ENCODE measurements around the gene UNC79. TPM values are rescaled to one million over a fixed set of nuclear protein-coding genes. Genes with fewer than 3 reads are reported as not detected.
"Not testable (repeated sequence)": the region's sequence is repeated elsewhere in the genome, so short reads cannot be mapped to it uniquely, and the experiment has no call there.

UNC79 gene
- total RNA-seq, 4 donors from 2014 or later: 0.13 to 0.16 (median 0.15) TPM; not detected in 1

DNA sequence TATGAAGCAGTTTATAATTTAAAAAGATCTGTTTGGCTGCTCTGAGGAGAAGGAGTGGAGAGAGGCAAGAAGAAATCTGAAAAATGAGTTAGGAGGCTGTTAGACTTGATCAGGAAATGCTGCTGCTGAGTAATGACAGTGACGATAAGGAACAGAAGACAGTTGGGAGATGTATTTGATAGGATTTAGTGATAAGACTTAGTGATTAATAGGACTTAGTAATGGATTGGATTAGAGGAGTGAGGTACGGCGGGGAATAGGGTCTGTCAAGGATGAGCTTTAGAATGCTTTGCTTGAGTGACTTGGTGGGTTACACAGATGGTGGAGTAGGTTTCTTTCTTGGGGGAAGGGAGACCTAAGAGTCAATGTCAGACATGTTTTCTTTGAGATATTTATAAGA is 31.7 kb downstream of the UNC79 start:
- Histone ChIP-seq H3K4me3 (no peak overlapping the region), H3K27ac (no peak overlapping the region), H3K36me3 (no peaks in the 10 kb centered on the region), H3K27me3 (no peaks in the 10 kb centered on the region), H3K4me1 (no peaks in the 10 kb centered on the region), H3K9me3 (no peaks in the 10 kb centered on the region)
- WGBS, 2 donors (ENCODE audit: low coverage in 1 of 2): 38 to 45% methylated on average over 3 of the region's 3 CpGs
- TF ChIP-seq, protein P1, sequence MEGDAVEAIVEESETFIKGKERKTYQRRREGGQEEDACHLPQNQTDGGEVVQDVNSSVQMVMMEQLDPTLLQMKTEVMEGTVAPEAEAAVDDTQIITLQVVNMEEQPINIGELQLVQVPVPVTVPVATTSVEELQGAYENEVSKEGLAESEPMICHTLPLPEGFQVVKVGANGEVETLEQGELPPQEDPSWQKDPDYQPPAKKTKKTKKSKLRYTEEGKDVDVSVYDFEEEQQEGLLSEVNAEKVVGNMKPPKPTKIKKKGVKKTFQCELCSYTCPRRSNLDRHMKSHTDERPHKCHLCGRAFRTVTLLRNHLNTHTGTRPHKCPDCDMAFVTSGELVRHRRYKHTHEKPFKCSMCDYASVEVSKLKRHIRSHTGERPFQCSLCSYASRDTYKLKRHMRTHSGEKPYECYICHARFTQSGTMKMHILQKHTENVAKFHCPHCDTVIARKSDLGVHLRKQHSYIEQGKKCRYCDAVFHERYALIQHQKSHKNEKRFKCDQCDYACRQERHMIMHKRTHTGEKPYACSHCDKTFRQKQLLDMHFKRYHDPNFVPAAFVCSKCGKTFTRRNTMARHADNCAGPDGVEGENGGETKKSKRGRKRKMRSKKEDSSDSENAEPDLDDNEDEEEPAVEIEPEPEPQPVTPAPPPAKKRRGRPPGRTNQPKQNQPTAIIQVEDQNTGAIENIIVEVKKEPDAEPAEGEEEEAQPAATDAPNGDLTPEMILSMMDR (IDR thresholded peaks at IDR 0.05): no peak
- no peak for ATAC-seq

DNA sequence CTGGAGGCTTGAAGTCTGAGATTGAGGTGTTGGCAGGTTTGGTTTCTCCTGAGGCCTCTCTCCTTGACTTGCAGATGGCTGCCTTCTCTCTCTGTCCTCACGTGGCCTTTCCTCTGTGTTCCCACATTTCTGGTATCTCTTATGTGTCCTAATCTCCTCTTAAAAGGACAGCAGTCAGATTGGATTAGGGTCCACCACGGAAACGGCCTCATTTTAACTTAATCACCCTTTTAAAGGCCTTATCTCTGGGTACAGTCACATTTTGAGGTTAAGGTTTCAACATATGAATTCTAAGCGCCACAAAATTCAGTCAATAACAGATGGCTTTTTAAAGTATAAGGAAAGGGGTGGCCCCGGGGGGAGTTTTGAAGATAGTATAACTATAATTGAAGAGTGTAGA is 33.5 kb downstream of the UNC79 start:
- no peaks in the 10 kb centered on the region for H3K4me1 ChIP-seq
- no peaks in the 10 kb centered on the region for H3K27me3 ChIP-seq

DNA sequence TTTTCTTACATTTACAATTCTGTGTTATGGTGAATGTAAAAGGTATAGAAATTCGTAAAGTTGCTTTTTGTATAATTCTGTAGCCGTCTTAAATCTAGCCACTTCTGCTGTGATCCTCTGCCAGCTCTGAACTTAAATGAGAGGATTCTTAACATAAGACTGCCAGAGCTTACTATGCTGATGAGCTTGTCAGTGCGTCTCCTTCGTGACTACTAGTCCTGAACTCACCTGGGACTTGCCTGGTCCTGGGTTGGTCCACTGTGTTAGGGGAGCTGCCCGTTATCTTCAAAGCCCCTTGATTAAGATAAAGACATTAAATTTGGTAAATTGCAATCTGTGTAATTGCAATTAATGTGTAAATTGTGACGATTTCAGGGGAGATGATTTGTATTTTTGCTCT is 44.7 kb downstream of the UNC79 start:
- Histone ChIP-seq H3K27me3 (no peaks in the 10 kb centered on the region), H3K4me3 (no peak overlapping the region), H3K9me3 (no peaks in the 10 kb centered on the region), H3K36me3 (no peaks in the 10 kb centered on the region), H3K4me1 (no peaks in the 10 kb centered on the region), H3K27ac (no peak overlapping the region)
- WGBS, 2 donors (ENCODE audit: low coverage in 1 of 2): 70 to 74% methylated on average over 4 to 6 of the region's 6 CpGs
- no peak for TF ChIP-seq EP300 (IDR thresholded peaks at IDR 0.05)
- TF ChIP-seq POLR2A (IDR thresholded peaks at IDR 0.05): no peak
- TF ChIP-seq, protein P1 (IDR thresholded peaks at IDR 0.05): no peak
- no peak for TF ChIP-seq POLR2AphosphoS5 (IDR thresholded peaks at IDR 0.05)
- ATAC-seq: no peak

More for the DNA sequence above, 33.5 kb downstream of the UNC79 start:
- Histone ChIP-seq H3K27ac (no peak overlapping the region), H3K9me3 (no peaks in the 10 kb centered on the region), H3K36me3 (no peaks in the 10 kb centered on the region), H3K4me3 (no peak overlapping the region)
- 19 to 55% methylated on average over 3 to 5 of the region's 5 CpGs for WGBS, 2 donors (ENCODE audit: low coverage in 1 of 2)
- no peak for ATAC-seq
- TF ChIP-seq EP300 (IDR thresholded peaks at IDR 0.05): no peak
- TF ChIP-seq POLR2A (IDR thresholded peaks at IDR 0.05): no peak
- TF ChIP-seq POLR2AphosphoS5 (IDR thresholded peaks at IDR 0.05): no peak
- TF ChIP-seq, protein P1 (IDR thresholded peaks at IDR 0.05): no peak

DNA sequence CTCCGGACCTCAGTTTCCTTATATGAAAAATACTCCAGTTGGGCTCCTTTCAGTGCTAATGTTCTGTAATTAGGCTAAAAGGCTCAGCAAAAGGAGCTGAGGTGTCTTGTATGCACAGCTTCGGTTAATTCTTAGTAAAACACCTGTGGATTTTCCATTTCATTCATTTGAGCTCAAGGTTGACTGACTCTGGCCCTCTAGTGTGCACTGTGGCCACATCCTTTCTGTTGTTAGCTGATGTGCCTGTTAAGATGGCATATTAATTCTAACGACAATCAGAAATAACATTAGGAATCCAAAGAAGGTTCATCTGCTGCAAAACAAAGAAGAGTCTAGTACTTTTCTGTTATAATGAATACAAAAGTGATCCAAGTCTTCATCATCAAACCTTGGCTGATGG is 45.6 kb downstream of the UNC79 start:
- no peak for TF ChIP-seq EP300 (IDR thresholded peaks at IDR 0.05)
- no peaks in the 10 kb centered on the region for H3K36me3 ChIP-seq
- no peaks in the 10 kb centered on the region for H3K4me1 ChIP-seq
- H3K9me3 ChIP-seq: no peaks in the 10 kb centered on the region
- H3K27me3 ChIP-seq: no peaks in the 10 kb centered on the region
- no peak for ATAC-seq
- no peak overlapping the region for H3K27ac ChIP-seq
- H3K4me3 ChIP-seq: no peak overlapping the region
- WGBS, 2 donors (ENCODE audit: low coverage in 1 of 2): 94 to 96% methylated on average over 3 of the region's 3 CpGs

DNA sequence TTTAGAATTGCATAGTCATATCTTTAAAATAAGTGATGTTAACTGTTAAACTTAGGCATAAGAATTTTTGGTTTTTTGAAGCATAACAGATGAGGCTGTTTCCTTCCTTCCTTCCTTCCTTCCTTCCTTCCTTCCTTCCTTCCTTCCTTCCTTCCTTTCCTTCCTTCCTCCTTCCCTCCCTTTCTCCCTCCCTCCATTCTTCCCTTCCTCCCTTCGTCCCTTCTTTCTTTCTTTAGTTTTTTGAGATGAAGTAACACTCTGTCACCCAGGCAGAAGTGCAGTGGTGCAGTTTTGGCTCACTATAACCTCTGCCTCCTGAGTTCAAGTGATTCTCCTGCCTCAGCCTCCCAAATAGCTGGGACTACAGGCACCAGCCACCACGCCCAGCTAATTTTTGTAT is 48.3 kb downstream of the UNC79 start:
- not testable (repeated sequence) for ATAC-seq, H3K27me3 ChIP-seq, H3K4me3 ChIP-seq, H3K27ac ChIP-seq, H3K36me3 ChIP-seq, H3K4me1 ChIP-seq, H3K9me3 ChIP-seq
- WGBS, 2 donors (ENCODE audit: low coverage in 1 of 2): 14 to 39% methylated on average over 1 to 2 of the region's 2 CpGs

DNA sequence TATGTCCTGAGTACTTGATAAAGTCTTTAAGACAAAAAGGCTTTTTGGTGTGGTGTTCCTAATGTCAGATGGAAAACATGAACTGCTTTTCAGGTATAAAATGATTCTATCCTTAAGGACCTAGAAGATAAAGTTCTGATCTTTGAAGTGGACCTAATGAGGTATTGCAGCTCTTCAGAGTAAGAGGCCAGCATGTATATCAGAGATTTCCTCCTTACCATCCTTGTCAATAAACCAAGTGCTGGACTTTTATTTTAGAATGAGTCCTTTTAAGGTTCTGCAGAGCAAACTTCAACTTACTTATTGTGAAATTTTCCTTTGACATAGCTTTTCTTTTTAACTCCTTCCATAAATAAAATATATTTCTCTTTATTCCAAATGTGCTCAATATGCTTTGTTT is 50.1 kb downstream of the UNC79 start:
- Histone ChIP-seq H3K4me1 (no peaks in the 10 kb centered on the region), H3K27me3 (no peaks in the 10 kb centered on the region), H3K9me3 (no peaks in the 10 kb centered on the region), H3K27ac (no peak overlapping the region), H3K36me3 (no peaks in the 10 kb centered on the region), H3K4me3 (no peak overlapping the region)
- no peak for ATAC-seq
- TF ChIP-seq, protein P1 (IDR thresholded peaks at IDR 0.05): no peak
- TF ChIP-seq EP300 (IDR thresholded peaks at IDR 0.05): no peak
- no peak for TF ChIP-seq POLR2AphosphoS5 (IDR thresholded peaks at IDR 0.05)
- TF ChIP-seq POLR2A (IDR thresholded peaks at IDR 0.05): no peak
